Lung microvascular endothelial cell (primary cell): ENCODE results near the gene DAND5. TPM values are rescaled to one million over a fixed set of nuclear protein-coding genes. Genes with fewer than 3 reads are reported as not detected.

Source experiments
- DNase-seq, 2 donors: peaks; one replicate each; pipeline versions ENCODE4 v3.0.0 to v3.0.0-alpha.2; 2010; ENCODE audit warnings: low read depth in 2 of 2
- total RNA-seq: library from RNA; depleted of rRNA; stranded (reverse); fragments of >200 nt; gene quantifications from 2 replicates; pipeline ENCODE4 v1.2.1, GENCODE V29; 2014

DAND5 gene
- total RNA-seq, 1 donor from 2014 or later = under 0.01 TPM

DNA sequence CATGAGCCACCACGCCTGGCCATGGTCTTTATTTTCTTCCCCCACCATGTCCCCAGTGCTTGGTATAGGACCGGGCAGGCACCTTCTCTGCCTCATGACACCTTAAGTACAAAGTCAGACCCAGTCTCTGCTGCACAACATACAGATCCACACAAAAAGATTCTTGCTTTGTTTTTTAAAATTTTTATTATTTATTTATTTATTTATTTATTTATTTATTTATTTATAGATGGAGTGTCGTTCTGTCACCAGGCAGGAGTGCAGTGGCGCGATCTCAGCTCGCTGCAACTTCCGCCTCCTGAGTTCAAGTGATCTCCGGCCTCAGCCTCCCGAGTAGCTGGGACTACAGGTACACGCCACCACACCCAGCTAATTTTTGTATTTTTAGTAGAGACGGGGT, 23.4 kb downstream of the DAND5 start:
- no peak for DNase-seq

DNA sequence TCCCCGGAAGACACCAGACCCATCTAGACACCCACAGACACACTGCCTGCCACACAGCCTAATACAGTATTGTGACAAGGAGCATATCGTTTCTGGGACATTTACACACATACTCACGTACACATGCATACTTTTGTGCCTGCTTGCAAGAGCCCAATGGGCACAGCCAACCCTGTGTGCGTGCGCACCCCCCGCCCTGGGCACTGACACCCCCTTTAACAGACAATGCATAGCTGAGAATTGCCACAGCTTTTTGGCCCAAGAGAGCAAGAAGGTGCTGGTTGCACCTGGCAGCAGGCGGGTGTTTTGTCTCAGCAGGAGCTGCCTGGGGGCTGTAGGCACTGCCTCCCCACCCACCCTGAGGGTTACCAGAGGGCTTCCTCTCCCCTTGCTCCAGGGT, 24.2 kb downstream of the DAND5 start:
- DNase-seq = no peak

DNA sequence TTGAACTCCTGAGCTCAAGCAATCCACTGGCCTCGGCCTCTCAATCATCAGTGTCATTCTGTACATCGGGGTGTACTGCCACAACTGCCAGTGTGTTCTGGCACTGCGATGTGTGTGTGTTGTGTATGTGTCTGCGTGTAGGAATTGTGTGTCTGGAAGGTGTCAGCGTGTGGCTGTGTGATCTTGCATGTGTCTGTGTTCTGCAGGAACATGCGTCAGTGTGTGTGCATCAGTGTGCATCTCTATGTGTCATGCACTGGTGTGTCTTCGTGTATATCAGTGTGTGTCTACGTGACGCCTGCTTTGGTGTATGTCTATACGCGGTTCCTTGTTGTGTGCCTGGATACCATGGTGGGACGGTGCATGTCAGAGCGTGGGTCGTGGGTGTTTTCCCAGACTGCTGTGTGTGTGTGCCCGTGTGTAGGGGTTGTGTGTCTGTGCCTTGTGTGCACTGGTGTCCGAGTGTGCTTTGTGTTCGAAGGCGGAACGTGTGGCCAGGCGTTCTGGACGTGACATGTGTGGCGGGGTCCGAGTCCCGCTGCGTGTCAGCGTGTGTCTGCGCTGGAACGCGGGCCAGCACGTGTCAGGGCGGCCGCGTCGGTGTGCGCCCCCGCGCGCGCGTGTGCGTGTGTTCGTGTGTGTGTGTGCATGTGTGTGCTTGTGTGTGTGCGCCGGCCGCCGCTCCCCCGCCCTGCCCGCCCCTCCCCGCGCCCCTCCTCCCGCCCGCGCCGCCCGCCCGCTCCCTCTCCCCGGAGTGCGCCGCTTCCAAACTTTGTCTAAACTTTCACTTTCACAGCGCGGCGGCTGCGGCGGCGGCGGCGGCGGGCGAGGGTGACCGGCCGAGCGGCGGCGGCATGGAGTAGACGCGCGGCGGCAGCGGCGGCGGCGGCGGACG, 25.6 kb downstream of the DAND5 start, which contains the start of gene NFIX:
NFIX (plus strand) TSS at position 775 of the 895 bp plus-strand sequence. CDS start 363 bp downstream, outside the sequence.
- DNase-seq = peak; percentile 69 to 77

DNA sequence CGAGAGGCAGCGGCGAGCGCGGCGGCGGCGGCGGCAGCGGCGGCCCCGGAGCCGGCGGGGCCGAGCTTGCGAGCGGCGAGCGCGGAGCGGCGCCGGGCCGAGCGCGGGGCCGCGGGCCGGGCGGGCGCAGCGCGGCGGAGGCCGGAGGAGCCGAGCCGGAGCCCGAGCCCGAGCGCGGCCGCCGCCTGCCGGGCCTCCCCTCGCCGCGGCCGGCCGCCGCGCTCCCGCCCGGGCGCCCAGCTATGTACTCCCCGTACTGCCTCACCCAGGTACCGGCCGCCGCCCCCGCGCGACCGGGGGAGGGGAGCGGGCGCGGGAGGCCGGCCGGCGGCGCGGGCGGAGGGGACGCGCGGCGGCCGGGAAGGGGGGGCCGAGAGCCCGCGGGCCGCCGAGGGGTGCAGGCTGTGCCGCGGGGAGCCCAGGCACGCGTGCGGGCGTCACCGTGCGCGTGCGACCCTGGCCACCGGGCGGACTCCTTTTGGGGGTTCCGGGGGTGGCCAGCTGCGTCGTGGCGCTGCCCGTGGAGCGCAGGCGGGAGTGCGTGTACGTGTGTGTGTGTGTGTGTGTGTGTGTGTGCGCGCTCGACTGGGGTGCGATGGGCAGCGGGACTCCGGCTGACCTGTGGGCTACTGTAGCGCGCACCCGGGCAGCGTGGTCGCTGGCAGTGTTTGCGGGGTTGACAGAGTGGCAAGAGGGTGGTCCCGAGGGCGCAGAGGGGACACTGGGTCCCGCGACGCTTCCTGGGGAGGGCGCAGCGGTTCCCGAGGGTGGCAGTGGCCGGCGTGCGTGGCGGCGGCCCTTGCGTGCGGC, 26.4 kb downstream of the DAND5 start:
- DNase-seq = peak; percentile 48 to 54

DNA sequence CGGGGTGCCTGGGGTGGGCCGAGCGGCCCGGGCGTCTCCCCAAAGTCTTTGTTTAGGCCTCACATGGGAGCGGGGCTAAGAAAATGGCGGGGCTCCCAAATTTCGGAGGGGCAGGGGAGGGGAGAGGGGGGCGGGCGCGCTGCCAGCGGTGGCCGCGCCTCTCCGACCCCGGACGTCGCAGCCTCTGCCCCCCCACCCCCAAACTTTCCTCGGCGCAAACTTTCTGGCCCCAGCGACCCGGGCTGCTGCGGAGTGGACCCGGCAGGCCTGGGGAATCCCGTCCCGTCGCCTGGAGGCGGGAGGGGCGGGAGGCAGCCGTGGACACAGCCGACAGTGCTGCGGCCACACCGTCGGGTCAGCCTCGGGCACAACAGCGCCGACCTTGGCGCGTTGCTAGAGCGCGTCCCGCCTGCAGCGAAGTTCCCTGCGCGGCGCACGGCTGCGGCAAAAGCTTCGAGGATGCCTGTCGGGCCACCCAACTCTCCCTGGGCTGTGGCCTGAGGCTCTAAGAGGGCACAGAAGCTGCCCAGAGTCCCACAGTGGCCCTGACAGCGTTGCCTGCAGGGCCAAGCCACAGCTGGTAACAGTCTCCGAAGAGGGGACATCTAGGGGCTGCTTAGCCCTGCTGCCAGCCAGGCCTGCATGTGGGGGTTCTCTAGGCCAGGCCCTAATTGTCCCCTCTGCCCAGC, 27.2 kb downstream of the DAND5 start:
- DNase-seq = peak; percentile 46 to 61

DNA sequence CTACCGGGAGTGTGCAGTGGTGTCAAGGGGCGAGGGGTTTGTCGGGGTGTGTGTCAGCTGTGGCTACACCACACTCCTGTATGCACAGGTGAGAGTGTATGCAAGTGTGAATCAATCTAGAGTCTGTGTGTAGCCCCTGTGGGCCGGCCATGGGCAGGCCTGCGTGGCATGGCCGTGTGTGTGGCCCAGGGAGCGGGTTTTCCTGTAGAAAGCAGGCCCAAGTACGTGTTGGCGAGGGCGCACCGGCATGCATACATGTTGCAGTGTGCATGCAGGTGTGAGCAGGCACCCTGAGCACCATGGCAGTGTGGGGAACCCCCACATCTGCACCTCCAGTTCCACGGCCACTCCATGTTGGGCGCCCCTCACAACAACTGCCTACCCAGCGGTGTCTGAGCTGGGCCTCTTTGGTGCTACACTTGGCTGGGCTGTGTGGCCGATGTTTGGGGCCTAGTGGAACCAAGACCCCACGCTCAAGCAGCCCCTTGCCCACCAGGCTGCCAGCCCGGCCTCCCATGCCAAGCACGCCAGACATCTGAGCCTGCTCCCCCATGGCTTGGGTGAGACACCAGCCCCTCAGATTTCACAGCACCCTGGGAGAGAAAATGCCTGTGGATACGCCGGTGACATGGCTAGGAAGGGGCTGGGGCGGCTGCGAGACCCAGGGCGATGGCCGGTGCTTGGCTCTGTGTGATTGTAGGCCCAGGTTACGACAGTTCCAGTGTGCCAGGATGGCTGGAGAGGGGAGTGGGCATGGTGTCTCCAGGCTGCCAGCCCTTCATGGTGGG, 28.0 kb downstream of the DAND5 start:
- no peak for DNase-seq

DNA sequence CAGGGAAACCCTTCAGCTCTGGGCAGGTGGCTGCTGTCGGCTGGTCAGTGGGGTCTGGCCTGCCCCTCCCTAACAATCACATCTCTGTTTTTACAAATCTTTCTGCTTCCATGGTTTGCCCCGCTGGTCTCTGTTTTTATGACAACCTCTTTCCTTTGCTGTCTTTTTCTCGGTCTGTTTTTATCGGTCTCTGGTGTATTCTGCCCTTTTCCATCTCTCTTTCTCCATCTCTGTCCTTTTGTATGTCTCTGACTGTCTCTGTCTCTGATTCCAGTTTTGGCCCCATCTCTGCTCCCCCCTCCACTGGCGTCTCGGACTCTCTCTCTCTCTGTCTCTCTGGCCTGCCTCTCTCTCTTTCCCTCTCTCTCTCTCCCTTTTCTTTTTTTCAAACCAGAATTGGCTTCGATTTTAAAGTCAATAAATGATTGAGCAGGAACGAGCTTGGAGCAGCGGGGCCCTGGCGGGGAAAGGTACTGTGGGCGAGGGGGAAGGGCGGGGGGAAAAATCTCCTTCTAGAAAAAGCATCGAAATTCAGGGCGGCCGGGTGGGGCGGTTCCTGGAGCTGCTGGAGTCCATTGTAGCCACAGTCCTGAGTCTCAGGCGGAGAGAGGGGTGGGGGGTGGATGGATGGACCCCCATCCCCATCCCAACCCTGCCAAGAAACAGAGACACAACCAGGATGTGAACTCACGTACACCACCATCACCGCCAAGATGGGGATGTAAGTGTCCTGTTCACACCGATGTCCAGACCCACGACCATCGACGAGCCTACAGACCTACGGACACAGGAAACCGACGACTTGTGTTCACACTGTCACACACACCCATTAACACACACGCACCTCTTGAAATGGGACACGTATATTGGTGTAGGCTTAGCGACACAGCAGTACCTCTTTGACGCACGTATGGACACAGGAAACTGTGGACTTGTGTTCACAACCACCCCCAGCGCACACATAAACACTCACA, 28.9 kb downstream of the DAND5 start:
- DNase-seq = no peak

DNA sequence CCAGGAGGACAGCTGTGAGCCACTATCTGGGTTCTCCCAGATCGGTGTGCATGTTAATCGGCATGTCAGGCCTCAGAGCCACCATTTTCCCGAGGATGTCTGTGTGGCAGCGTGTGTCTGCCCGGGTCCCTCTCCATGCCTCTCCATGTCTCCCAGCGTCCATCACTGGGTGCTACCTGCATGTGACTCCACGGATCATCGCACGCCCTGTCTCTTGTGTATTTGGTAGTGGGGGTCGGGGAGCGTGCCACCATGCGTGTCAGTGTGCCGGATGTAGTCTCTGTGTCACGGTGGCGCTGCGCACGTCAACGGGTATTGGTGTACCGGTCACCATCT, 31.8 kb downstream of the DAND5 start:
- DNase-seq = no peak

DNA sequence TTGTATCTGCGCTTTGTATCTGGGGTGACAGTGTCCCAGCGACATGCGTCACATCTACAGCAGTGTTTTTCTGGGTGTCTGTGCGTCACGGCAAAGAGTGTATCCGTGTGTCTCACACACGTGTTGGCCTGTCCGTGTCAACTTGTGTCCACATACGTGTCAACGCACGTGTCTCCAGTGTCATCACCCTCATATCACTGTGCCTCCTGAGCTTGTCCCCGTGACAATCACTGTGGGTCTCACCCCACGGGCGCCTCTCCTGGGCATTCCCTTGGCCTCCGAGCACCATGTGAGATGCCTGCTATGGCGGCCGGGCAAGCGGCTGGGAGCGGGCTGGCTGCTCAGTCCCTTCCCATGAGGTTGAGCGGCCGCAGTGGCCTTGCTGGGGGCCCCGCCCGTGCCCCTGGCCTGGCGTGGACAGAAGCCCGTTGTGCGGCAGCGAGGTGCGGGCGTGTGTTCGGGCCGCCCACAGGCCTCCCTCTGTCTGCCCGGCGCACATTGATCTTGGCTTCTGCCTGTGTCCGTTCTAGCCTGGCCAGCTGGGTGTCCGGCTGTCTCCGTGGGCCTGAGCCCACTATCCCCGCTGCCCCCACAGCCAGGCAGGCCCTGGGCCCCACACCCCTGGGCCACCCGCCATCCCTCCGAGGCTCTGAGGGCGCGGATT, 32.3 kb downstream of the DAND5 start:
- no peak for DNase-seq

DNA sequence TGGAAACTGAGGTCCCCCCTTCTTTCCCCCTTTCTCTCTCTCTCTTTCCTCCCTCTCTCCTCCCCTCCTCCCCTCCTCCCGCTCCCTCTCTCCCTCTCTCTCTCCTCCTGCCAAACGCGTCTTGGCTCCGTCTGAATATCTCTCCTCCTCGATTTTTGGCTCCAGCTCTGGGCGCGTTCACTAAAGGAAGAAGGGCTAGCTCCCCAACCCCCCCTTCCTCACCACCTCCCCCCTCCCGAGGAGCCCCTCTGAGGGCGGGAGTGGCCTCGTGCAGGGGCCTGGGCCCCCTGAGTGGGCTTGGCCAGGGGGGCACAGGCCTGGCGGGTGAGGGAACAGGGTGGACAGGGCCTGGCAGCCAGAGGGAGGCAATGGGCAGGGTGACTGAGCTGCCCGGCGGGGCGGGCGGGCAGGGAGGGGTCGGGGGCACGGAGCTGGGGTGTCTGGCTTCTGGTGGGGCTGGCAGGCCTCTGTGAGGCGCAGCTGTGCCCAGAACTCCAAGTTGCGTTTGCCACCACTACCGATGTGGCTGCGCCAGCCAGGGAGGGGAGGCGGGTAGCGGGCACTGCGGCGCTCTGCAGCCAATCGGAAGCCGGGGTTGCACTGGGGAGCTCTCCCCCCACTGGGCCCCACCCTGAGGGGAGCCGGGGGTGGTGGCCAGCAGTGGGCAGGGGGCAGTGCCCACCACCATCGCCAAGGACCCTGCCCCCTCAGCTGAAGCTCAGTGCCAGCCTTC, 33.0 kb downstream of the DAND5 start:
- no peak for DNase-seq

DNA sequence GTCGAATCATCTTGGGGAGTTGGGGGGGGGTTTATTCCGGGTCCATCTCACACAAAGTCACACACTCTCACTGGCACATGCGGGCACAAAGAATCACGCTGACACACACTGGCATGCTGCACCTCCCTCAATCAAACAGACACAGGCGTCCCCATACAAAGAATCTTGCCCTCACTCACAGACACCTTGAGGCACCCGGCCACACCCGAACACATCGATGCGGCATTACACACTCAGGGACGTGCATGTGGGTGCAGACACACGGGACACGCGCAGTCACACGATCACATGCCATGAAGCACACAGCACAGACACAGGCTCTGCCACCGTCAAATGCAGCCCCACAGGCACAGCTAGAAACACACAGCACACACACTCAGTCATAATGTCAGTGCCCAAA, 33.7 kb downstream of the DAND5 start:
- no peak for DNase-seq

DNA sequence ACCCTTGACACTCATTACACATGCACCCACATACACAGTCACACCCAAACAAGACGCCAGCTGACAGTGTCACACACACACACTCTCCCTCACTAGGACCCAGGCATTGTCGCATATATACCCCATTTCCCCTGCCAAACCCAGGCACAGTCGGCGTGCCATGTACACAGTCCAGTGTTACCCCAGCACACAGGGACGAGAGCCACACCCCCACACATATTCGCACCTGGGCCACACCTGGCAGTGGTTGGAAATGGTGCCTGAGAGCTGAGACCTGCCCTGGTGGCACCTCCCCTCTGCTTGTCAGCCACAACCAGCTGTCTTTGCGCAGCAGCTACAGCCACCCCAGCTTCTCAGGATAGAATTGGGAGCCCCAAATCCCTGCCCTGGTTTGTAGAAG, 34.9 kb downstream of the DAND5 start:
- DNase-seq = no peak

DNA sequence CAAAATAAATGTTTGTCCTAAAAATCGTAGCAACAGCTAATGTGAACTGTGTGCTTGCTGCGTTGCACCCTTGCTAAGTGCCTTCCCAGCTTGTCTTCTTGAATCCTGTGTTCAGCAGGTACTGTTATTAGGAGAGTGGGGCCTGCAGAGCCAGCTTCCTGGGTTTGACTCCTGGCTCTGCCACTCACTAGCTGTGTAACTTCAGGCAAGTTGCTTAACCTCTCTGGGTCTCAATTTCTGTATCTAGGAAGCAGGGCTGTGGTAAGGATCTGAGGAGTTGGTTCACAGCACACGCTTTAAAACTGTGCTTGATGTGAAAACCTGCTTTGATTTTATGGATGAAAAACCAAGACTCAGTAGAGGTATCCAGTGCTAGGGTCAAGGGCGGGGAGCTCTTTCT, 35.9 kb downstream of the DAND5 start:
- no peak for DNase-seq

DNA sequence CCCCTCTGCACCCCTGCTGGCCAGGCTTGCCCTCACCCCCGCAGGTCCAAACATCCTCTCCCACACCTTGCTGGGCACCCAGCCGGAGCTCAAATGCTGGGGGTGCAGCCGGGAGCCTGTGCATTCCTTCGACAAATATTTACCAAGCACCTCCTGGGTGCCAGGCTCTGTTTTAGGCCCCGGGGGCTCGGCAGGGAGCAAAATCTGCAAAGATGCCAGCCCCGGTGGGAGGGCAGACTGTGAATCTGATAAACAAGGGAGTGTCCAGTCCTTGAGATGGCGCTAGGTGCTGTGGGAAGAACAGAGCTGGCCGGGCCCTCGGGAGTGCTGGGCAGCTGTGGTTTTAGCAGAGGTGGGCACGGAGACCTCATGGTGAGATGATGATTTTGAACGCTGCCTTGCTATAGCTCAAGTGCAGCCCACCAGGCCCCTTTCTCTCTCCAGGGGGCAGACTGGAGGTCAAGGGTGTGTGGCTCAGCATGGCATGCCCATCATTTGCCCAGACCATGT, 36.5 kb downstream of the DAND5 start:
- DNase-seq = no peak

DNA sequence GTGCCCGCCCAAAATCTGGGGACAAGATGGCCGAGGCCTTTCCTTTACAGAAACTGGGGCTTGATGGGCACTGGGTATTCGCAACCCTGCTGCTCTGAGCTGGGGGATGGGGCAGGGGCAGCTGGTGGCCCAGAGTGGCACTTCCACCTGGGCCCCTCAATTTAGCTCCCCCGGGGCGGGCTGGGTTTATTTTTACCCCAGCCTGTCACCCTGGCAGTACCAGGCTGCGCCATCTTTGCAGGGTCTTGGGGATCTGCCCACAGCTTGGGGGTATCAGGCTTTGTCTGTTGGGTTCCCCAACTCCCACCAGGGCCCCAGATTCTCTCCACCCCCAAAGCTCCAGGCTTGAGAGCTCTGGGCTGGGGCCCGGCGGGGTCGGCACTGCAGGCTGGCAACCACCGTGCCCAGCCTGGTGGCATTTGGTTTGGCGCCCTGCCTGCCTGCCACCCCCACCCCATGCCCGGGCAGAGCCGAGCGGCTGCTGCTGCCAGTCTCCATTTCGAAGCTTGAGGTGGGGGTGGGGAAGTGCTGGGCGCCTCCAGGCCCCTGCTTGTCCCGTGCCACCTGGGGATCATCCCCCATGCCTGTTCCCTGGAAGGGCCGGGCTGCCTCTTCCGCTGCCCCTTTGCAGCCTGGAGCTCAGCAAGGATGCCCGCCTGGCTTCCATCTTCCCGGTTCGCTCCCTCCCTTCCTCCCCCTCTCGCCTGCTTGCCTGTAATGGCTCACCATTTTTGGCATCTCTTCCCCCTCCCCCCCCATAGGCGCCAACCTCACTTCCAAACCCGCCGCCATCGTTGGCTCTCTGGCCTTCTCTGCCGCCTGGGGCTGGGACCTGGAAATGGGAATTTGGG, 37.3 kb downstream of the DAND5 start:
- DNase-seq = no peak

DNA sequence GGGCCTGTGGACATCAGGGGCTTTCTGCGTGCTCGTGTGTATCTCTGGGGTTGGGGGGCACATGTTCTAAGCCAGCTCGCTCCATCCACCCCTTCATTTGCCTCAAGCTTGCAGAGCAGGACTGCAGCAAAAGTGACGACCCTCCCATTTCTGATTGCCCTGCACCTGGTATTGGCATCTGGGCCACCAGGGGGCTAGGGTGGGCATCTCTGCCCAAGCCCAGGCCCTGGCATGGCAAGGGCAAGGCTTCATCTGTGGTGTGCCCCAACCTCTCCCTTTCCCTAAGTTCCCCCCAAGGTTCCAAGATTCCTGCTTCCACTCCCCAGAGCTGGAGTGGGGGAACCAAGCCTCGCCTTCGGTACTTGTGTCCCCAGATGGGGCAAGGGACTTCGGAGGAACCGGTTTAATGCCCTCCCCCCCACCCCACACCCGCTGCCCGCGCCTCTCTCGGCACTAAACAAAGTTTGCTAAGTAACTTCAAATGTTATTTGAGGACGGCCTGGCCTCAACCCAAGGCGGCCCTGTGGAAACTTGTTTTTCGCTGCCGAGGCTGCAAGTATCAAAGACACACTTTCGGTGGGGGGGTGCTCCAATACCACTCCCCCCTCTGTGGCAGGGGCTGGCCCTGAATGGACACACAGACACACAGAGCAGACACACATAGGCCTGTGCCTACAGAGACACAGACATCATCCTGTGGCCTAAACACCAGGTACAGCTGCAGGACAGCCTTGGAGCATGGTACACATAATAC, 38.1 kb downstream of the DAND5 start:
- DNase-seq = no peak
